GM23338 (cell line): ENCODE measurements around the gene SACM1L. TPM values are rescaled to one million over a fixed set of nuclear protein-coding genes. Genes with fewer than 3 reads are reported as not detected.

Experiments used
- ATAC-seq: fragments of 200-7000 bp; cut with Tn5 transposase; 3 replicates; pipeline ENCODE4 v1.9.1; 2020
- DNase-seq: peaks from one replicate; pipeline ENCODE4 v3.0.0-alpha.2; 2015; ENCODE audit warnings: low spot score
- H2AFZ ChIP-seq: fragments of 200-600 bp; sonication (generic); 2 replicates; pipeline ENCODE4 v1.8.0; 2016; ENCODE audit warnings: antibody characterized with exemption, mild to moderate bottlenecking, moderate library complexity
- H3F3A ChIP-seq: fragments of 200-600 bp; sonication (generic); replicated peaks from 2 replicates; pipeline ENCODE4 v1.8.0; 2017; ENCODE audit warnings: antibody characterized with exemption, mixed run types, low read depth
- H3K27ac ChIP-seq: fragments of 200-600 bp; sonication (generic); 2 replicates; pipeline ENCODE4 v1.6.1; 2016; ENCODE audit warnings: low read depth
- H3K27me3 ChIP-seq: fragments of 200-600 bp; sonication (generic); 2 replicates; pipeline ENCODE4 v1.8.0; 2016; ENCODE audit warnings: mild to moderate bottlenecking, mixed run types, moderate library complexity; ENCODE audit not compliant: insufficient read depth
- H3K36me3 ChIP-seq: fragments of 200-600 bp; sonication (generic); 2 replicates; pipeline ENCODE4 v1.8.0; 2016; ENCODE audit warnings: mild to moderate bottlenecking; ENCODE audit not compliant: insufficient read depth
- H3K4me1 ChIP-seq: fragments of 200-600 bp; sonication (generic); 2 replicates; pipeline ENCODE4 v1.8.0; 2016; ENCODE audit warnings: mild to moderate bottlenecking, moderate library complexity; ENCODE audit not compliant: insufficient read depth
- H3K4me2 ChIP-seq: fragments of 200-600 bp; sonication (generic); 2 replicates; pipeline ENCODE4 v1.7.1; 2017; ENCODE audit warnings: mixed run types
- H3K4me3 ChIP-seq: fragments of 200-600 bp; sonication (generic); 2 replicates; pipeline ENCODE4 v1.6.1; 2016; ENCODE audit warnings: mixed run types
- H3K79me2 ChIP-seq: fragments of 200-600 bp; sonication (generic); replicated peaks from 2 replicates; pipeline ENCODE4 v1.8.0; 2017; ENCODE audit warnings: mild to moderate bottlenecking; ENCODE audit not compliant: insufficient read depth
- H3K9me2 ChIP-seq: fragments of 200-600 bp; sonication (generic); 2 replicates; pipeline ENCODE4 v1.8.0; 2017; ENCODE audit not compliant: insufficient read depth
- H4K20me1 ChIP-seq: fragments of 200-600 bp; sonication (generic); replicated peaks from 2 replicates; pipeline ENCODE4 v1.8.0; 2017; ENCODE audit warnings: mild to moderate bottlenecking; ENCODE audit not compliant: insufficient read depth
- H3K27ac Mint-ChIP-seq: 2 replicates; pipeline ENCODE4 v1.8.0; 2020; ENCODE audit warnings: inconsistent platforms, mild to moderate bottlenecking, moderate library complexity, mixed read lengths
- H3K27me3 Mint-ChIP-seq: 3 replicates; pipeline ENCODE4 v1.8.0; 2022; ENCODE audit warnings: low read depth, mild to moderate bottlenecking, moderate library complexity, mixed read lengths, inconsistent platforms; ENCODE audit not compliant: insufficient read depth, poor library complexity
- H3K36me3 Mint-ChIP-seq: 3 replicates; pipeline ENCODE4 v1.8.0; 2021; ENCODE audit warnings: low read depth, mild to moderate bottlenecking, inconsistent platforms, moderate library complexity, mixed read lengths
- H3K4me1 Mint-ChIP-seq: 3 replicates; pipeline ENCODE4 v1.8.0; 2020; ENCODE audit warnings: mild to moderate bottlenecking, inconsistent platforms, mixed read lengths
- H3K4me3 Mint-ChIP-seq: 3 replicates; pipeline ENCODE4 v1.8.0; 2021; ENCODE audit warnings: moderate library complexity, mild to moderate bottlenecking, inconsistent platforms, mixed read lengths
- H3K9me3 Mint-ChIP-seq: 3 replicates; pipeline ENCODE4 v1.8.0; 2020; ENCODE audit warnings: moderate library complexity, mild to moderate bottlenecking, inconsistent platforms, mixed read lengths
- EZH2 ChIP-seq: fragments of 200-600 bp; sonication (generic); IDR thresholded peaks from one replicate; pipeline ENCODE4 v1.8.0; 2017; ENCODE audit warnings: antibody characterized with exemption, mild to moderate bottlenecking, low read depth; ENCODE audit not compliant: unreplicated experiment
- EZH2phosphoT487 ChIP-seq: fragments of 200-600 bp; sonication (generic); IDR thresholded peaks from one replicate; pipeline ENCODE4 v1.8.1; 2018; ENCODE audit warnings: antibody characterized with exemption; ENCODE audit not compliant: unreplicated experiment
- NANOG ChIP-seq: IDR thresholded peaks from 2 replicates; pipeline ENCODE4 v1.6.1; 2016; ENCODE audit warnings: antibody characterized with exemption, borderline replicate concordance
- POLR2AphosphoS5 ChIP-seq: IDR thresholded peaks from 2 replicates; pipeline ENCODE4 v1.6.1; 2016; ENCODE audit warnings: antibody characterized with exemption, low read depth
- STAT1 ChIP-seq: IDR thresholded peaks from one replicate; pipeline ENCODE4 v1.6.1; 2016; ENCODE audit warnings: antibody characterized with exemption; ENCODE audit not compliant: unreplicated experiment
- ZNF331 ChIP-seq: fragments of 250-450 bp; sonication (Bioruptor Pico); IDR thresholded peaks from 2 replicates; pipeline ENCODE4 v1.5.0; 2020; ENCODE audit warnings: low read depth, mild to moderate bottlenecking, moderate library complexity
- polyA plus RNA-seq: library from polyadenylated mRNA; unstranded; fragments of >200 nt; fragmentation: Nextera tagmentation; extraction: Ambion mirVana; gene quantifications from 2 replicates; pipeline ENCODE4 v1.2.1, GENCODE V29; 2016
- total RNA-seq: library from RNA; depleted of rRNA; stranded (reverse); fragments of >200 nt; shearing (Covaris generic); gene quantifications from 2 replicates; pipeline ENCODE4 v1.2.3, GENCODE V29; 2014
- TF ChIP-seq, protein P1 (sequence below): fragments of 250-450 bp; sonication (Bioruptor Pico); IDR thresholded peaks from 2 replicates; pipeline ENCODE4 v1.5.0; 2020; ENCODE audit warnings: mild to moderate bottlenecking, moderate library complexity
- TF ChIP-seq, protein P2 (sequence below): IDR thresholded peaks from 2 replicates; pipeline ENCODE4 v1.6.1; 2016; ENCODE audit warnings: antibody characterized with exemption

The SACM1L gene
- total and polyA plus RNA-seq, 2 experiments from 2014 or later = 43.5 to 97.8 TPM

DNA sequence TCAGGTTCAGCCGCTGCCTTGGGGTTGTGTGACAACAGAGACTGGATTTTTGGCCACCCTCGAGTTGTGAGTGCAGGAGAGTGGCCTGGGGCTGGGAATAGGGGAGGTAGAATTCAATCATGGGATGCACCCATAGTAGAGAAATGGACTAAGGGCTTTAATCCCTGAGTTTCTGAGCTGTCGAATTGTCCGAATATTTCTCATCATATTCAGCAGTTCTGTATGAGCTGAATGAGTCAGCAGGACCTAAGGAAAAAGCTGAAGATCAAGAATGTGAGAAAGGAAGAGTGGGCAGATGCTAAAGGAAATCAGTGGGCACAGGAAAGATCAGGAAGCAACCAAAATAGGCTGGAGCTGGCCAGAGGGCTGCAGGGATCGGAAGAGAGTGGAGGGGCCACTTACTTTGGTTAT lies 44.4 kb upstream of the SACM1L start:
- Histone ChIP-seq H3K4me3 (no peak overlapping the region), H2AFZ (no peak overlapping the region), H3K79me2 (peaks cover 27% of the 10 kb centered on the region), H3K4me1 (peaks cover 27% of the 10 kb centered on the region), H4K20me1 (no peaks in the 10 kb centered on the region; the same call in none of the 2 replicates), H3K36me3 (no peaks in the 10 kb centered on the region), H3K27ac (peak overlapping the region; percentile 68), H3K27me3 (no peaks in the 10 kb centered on the region), H3K9me2 (0 out of 2 replicates have a peak, but pooled peaks cover 6% of the 10 kb centered on the region), H3K4me2 (peak overlapping the region; percentile 57), H3F3A (no peaks in the 10 kb centered on the region)
- Mint-ChIP-seq H3K4me1 (peaks cover 39% of the 10 kb centered on the region), H3K4me3 (no peak overlapping the region), H3K27me3 (peaks cover 10% of the 10 kb centered on the region), H3K27ac (peak overlapping the region; percentile 36), H3K36me3 (peaks cover 13% of the 10 kb centered on the region), H3K9me3 (no peaks in the 10 kb centered on the region; the same call in 2 of the 3 replicates)
- ATAC-seq (peak; percentile 22; the same call in 2 of the 3 replicates), DNase-seq (no peak)
- no peak for TF ChIP-seq NANOG
- TF ChIP-seq EZH2 = no peak
- TF ChIP-seq, protein P1, sequence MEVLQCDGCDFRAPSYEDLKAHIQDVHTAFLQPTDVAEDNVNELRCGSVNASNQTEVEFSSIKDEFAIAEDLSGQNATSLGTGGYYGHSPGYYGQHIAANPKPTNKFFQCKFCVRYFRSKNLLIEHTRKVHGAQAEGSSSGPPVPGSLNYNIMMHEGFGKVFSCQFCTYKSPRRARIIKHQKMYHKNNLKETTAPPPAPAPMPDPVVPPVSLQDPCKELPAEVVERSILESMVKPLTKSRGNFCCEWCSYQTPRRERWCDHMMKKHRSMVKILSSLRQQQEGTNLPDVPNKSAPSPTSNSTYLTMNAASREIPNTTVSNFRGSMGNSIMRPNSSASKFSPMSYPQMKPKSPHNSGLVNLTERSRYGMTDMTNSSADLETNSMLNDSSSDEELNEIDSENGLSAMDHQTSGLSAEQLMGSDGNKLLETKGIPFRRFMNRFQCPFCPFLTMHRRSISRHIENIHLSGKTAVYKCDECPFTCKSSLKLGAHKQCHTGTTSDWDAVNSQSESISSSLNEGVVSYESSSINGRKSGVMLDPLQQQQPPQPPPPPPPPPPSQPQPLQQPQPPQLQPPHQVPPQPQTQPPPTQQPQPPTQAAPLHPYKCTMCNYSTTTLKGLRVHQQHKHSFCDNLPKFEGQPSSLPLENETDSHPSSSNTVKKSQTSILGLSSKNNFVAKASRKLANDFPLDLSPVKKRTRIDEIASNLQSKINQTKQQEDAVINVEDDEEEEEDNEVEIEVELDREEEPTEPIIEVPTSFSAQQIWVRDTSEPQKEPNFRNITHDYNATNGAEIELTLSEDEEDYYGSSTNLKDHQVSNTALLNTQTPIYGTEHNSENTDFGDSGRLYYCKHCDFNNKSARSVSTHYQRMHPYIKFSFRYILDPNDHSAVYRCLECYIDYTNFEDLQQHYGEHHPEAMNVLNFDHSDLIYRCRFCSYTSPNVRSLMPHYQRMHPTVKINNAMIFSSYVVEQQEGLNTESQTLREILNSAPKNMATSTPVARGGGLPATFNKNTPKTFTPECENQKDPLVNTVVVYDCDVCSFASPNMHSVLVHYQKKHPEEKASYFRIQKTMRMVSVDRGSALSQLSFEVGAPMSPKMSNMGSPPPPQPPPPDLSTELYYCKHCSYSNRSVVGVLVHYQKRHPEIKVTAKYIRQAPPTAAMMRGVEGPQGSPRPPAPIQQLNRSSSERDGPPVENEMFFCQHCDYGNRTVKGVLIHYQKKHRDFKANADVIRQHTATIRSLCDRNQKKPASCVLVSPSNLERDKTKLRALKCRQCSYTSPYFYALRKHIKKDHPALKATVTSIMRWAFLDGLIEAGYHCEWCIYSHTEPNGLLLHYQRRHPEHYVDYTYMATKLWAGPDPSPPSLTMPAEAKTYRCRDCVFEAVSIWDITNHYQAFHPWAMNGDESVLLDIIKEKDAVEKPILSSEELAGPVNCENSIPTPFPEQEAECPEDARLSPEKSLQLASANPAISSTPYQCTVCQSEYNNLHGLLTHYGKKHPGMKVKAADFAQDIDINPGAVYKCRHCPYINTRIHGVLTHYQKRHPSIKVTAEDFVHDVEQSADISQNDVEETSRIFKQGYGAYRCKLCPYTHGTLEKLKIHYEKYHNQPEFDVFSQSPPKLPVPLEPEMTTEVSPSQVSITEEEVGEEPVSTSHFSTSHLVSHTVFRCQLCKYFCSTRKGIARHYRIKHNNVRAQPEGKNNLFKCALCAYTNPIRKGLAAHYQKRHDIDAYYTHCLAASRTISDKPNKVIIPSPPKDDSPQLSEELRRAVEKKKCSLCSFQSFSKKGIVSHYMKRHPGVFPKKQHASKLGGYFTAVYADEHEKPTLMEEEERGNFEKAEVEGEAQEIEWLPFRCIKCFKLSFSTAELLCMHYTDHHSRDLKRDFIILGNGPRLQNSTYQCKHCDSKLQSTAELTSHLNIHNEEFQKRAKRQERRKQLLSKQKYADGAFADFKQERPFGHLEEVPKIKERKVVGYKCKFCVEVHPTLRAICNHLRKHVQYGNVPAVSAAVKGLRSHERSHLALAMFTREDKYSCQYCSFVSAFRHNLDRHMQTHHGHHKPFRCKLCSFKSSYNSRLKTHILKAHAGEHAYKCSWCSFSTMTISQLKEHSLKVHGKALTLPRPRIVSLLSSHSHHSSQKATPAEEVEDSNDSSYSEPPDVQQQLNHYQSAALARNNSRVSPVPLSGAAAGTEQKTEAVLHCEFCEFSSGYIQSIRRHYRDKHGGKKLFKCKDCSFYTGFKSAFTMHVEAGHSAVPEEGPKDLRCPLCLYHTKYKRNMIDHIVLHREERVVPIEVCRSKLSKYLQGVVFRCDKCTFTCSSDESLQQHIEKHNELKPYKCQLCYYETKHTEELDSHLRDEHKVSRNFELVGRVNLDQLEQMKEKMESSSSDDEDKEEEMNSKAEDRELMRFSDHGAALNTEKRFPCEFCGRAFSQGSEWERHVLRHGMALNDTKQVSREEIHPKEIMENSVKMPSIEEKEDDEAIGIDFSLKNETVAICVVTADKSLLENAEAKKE (CRISPR knock-in tag) = no peak
- TF ChIP-seq ZNF331 (CRISPR knock-in tag) = no peak
- TF ChIP-seq STAT1 = no peak
- TF ChIP-seq, protein P2, sequence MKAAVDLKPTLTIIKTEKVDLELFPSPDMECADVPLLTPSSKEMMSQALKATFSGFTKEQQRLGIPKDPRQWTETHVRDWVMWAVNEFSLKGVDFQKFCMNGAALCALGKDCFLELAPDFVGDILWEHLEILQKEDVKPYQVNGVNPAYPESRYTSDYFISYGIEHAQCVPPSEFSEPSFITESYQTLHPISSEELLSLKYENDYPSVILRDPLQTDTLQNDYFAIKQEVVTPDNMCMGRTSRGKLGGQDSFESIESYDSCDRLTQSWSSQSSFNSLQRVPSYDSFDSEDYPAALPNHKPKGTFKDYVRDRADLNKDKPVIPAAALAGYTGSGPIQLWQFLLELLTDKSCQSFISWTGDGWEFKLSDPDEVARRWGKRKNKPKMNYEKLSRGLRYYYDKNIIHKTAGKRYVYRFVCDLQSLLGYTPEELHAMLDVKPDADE = no peak
- no peak for TF ChIP-seq POLR2AphosphoS5
- no peak for TF ChIP-seq EZH2phosphoT487
